GM19328 (cell line): Measurements from ENCODE around the gene CPED1.
"Not testable (repeated sequence)": the region's sequence is repeated elsewhere in the genome, so short reads cannot be mapped to it uniquely, and the experiment has no call there.

Source experiments
- ATAC-seq: cut with Tn5 transposase; IDR thresholded peaks from one replicate; pipeline ENCODE4 v1.9.1; 2021; ENCODE audit warnings: mild to moderate bottlenecking, moderate library complexity; ENCODE audit not compliant: unreplicated experiment

The CPED1 gene

GRCh38 chr7:121036776-121037175, 48.3 kb downstream of the CPED1 start:
- ATAC-seq: not testable (repeated sequence)

- not testable (repeated sequence) for ATAC-seq
Measured at GRCh38 chr7:121037329-121037728, 48.8 kb downstream of the CPED1 start.

- no peak for ATAC-seq
Measured at GRCh38 chr7:121037957-121038716, 49.6 kb downstream of the CPED1 start.

GRCh38 chr7:121038717-121039509, 50.4 kb downstream of the CPED1 start:
- ATAC-seq: no peak

GRCh38 chr7:121039510-121039822, 51.0 kb downstream of the CPED1 start:
- no peak for ATAC-seq

GRCh38 chr7:121039994-121040393, 51.5 kb downstream of the CPED1 start:
- no peak for ATAC-seq

- no peak for ATAC-seq
Measured at GRCh38 chr7:121041516-121042148, 53.1 kb downstream of the CPED1 start.

- ATAC-seq: no peak
Measured at GRCh38 chr7:121042195-121042594, 53.7 kb downstream of the CPED1 start.

- no peak for ATAC-seq
Measured at GRCh38 chr7:121042899-121043298, 54.4 kb downstream of the CPED1 start.

GRCh38 chr7:121043314-121044234, 55.1 kb downstream of the CPED1 start:
- no peak for ATAC-seq

GRCh38 chr7:121045090-121045489, 56.6 kb downstream of the CPED1 start:
- no peak for ATAC-seq

GRCh38 chr7:121046009-121046408, 57.5 kb downstream of the CPED1 start:
- no peak for ATAC-seq

GRCh38 chr7:121046893-121047468, 58.5 kb downstream of the CPED1 start:
- no peak for ATAC-seq

GRCh38 chr7:121048195-121048594, 59.7 kb downstream of the CPED1 start:
- ATAC-seq: no peak

- ATAC-seq: no peak
Measured at GRCh38 chr7:121049028-121049791, 60.7 kb downstream of the CPED1 start.

- no peak for ATAC-seq
Measured at GRCh38 chr7:121049897-121050296, 61.4 kb downstream of the CPED1 start.

GRCh38 chr7:121053219-121053618, 64.7 kb downstream of the CPED1 start:
- no peak for ATAC-seq

GRCh38 chr7:121054925-121055324, 66.4 kb downstream of the CPED1 start:
- no peak for ATAC-seq

GRCh38 chr7:121057878-121058277, 69.4 kb downstream of the CPED1 start:
- ATAC-seq: no peak

GRCh38 chr7:121058975-121059374, 70.5 kb downstream of the CPED1 start:
- ATAC-seq: no peak
